Thymus (tissue), 11 donors: ENCODE data around the gene ENGASE. TPM values are rescaled to one million over a fixed set of nuclear protein-coding genes. Genes with fewer than 3 reads are reported as not detected.

Experiments
- DNase-seq, 9 donors: peaks; one replicate each; pipeline ENCODE4 v3.0.0-alpha.2; 2013; ENCODE audit warnings: low spot score in 9 of 9, low read depth in 6 of 9, missing footprints in 1 of 9
- H3K27ac ChIP-seq, 2 donors: one replicate each; pipeline ENCODE4 v1.5.1; 2013; ENCODE audit warnings: control low read depth in 1 of 2, low read depth in 1 of 2, low read length in 1 of 2, mild to moderate bottlenecking in 1 of 2, moderate library complexity in 1 of 2
- H3K27me3 ChIP-seq, 2 donors: one replicate each; pipeline ENCODE4 v1.5.1; 2013; ENCODE audit warnings: low read length in 1 of 2; ENCODE audit not compliant: control insufficient read depth in 2 of 2, insufficient read depth in 1 of 2
- H3K36me3 ChIP-seq, 2 donors: one replicate each; pipeline ENCODE4 v1.5.1; 2013; ENCODE audit warnings: low read length in 1 of 2, mild to moderate bottlenecking in 1 of 2, moderate library complexity in 1 of 2; ENCODE audit not compliant: control insufficient read depth in 2 of 2, insufficient read depth in 2 of 2
- H3K4me1 ChIP-seq, 2 donors: one replicate each; pipeline ENCODE4 v1.5.1; 2013; ENCODE audit warnings: low read length in 2 of 2; ENCODE audit not compliant: control insufficient read depth in 2 of 2, insufficient read depth in 2 of 2
- H3K4me3 ChIP-seq, 2 donors: one replicate each; pipeline ENCODE4 v1.5.1; 2013; ENCODE audit warnings: low read length in 2 of 2, control low read depth in 1 of 2, mild to moderate bottlenecking in 1 of 2
- H3K9me3 ChIP-seq, 2 donors: one replicate each; pipeline ENCODE4 v1.5.1; 2013; ENCODE audit warnings: low read length in 1 of 2, mild to moderate bottlenecking in 1 of 2; ENCODE audit not compliant: control insufficient read depth in 2 of 2, insufficient read depth in 1 of 2
- WGBS: extraction: QIAGEN DNeasy Blood & Tissue Kit; methylation state at CpG from one replicate; pipeline ENCODE4 v1.1.7; 2013; 5-methylcytosine and 5-hydroxymethylcytosine counted together
- polyA plus RNA-seq: library from polyadenylated mRNA; stranded (reverse); fragments of 200-250 nt; gene quantifications from one replicate; pipeline ENCODE4 v1.2.3, GENCODE V29; 2013
- total RNA-seq: library from RNA; stranded (reverse); fragments of 120-200 nt; gene quantifications from one replicate; pipeline ENCODE4 v1.2.4, GENCODE V29; 2013
- donor health status: healthy.

The ENGASE gene
- total and polyA plus RNA-seq, 2 donors = 11.2 to 71.1 TPM

- Histone ChIP-seq H3K36me3 (no peaks in the 10 kb centered on the region), H3K4me1 (no peaks in the 10 kb centered on the region), H3K27ac (no peak overlapping the region), H3K27me3 (peaks cover 0 to 17% of the 10 kb centered on the region in 2 donors), H3K9me3 (no peaks in the 10 kb centered on the region), H3K4me3 (no peak overlapping the region)
- 97% methylated on average over 8 of the region's 8 CpGs for WGBS
- no peak for DNase-seq
Observed at GRCh38 chr17:79123988-79124387, 49.4 kb downstream of the ENGASE start.

- no peak overlapping the region for H3K27ac ChIP-seq
- no peaks in the 10 kb centered on the region for H3K36me3 ChIP-seq
- no peak for DNase-seq
- WGBS = 95% methylated on average over 21 of the region's 21 CpGs
- no peaks in the 10 kb centered on the region for H3K4me1 ChIP-seq
- H3K4me3 ChIP-seq = no peak overlapping the region
- H3K27me3 ChIP-seq = peaks cover 0 to 14% of the 10 kb centered on the region in 2 donors
- H3K9me3 ChIP-seq = no peaks in the 10 kb centered on the region
Observed at GRCh38 chr17:79124513-79125209, 50.0 kb downstream of the ENGASE start.

GRCh38 chr17:79125503-79125902, 50.9 kb downstream of the ENGASE start:
- no peaks in the 10 kb centered on the region for H3K36me3 ChIP-seq
- no peak overlapping the region for H3K27ac ChIP-seq
- DNase-seq = no peak
- WGBS = 71% methylated on average over 22 of the region's 22 CpGs
- H3K4me3 ChIP-seq = no peak overlapping the region
- H3K9me3 ChIP-seq = no peaks in the 10 kb centered on the region
- peaks cover 0 to 14% of the 10 kb centered on the region in 2 donors for H3K27me3 ChIP-seq
- no peaks in the 10 kb centered on the region for H3K4me1 ChIP-seq

GRCh38 chr17:79126139-79126538, 51.5 kb downstream of the ENGASE start:
- Histone ChIP-seq H3K4me1 (no peaks in the 10 kb centered on the region), H3K36me3 (no peaks in the 10 kb centered on the region), H3K27me3 (peaks cover 0 to 14% of the 10 kb centered on the region in 2 donors), H3K4me3 (no peak overlapping the region), H3K9me3 (no peaks in the 10 kb centered on the region), H3K27ac (no peak overlapping the region)
- WGBS = 56% methylated on average over 12 of the region's 12 CpGs
- no peak for DNase-seq

GRCh38 chr17:79127534-79128135, 53.0 kb downstream of the ENGASE start:
- Histone ChIP-seq H3K36me3 (no peaks in the 10 kb centered on the region), H3K27ac (no peak overlapping the region), H3K4me3 (no peak overlapping the region), H3K4me1 (no peaks in the 10 kb centered on the region), H3K9me3 (no peaks in the 10 kb centered on the region), H3K27me3 (peaks cover 0 to 14% of the 10 kb centered on the region in 2 donors)
- WGBS = 87% methylated on average over 23 of the region's 23 CpGs
- DNase-seq = no peak

GRCh38 chr17:79129523-79129922, 54.9 kb downstream of the ENGASE start:
- Histone ChIP-seq H3K36me3 (no peaks in the 10 kb centered on the region), H3K9me3 (no peaks in the 10 kb centered on the region), H3K4me3 (no peak overlapping the region), H3K27ac (no peak overlapping the region), H3K27me3 (peaks cover 0 to 14% of the 10 kb centered on the region in 2 donors), H3K4me1 (no peaks in the 10 kb centered on the region)
- no peak for DNase-seq
- WGBS = 86% methylated on average over 4 of the region's 4 CpGs

GRCh38 chr17:79130536-79131273, 56.1 kb downstream of the ENGASE start:
- 92% methylated on average over 34 of the region's 34 CpGs for WGBS
- Histone ChIP-seq H3K36me3 (no peaks in the 10 kb centered on the region), H3K9me3 (no peaks in the 10 kb centered on the region), H3K4me3 (no peak overlapping the region), H3K27me3 (peaks cover 0 to 11% of the 10 kb centered on the region in 2 donors), H3K27ac (no peak overlapping the region), H3K4me1 (no peaks in the 10 kb centered on the region)
- DNase-seq = no peak

GRCh38 chr17:79131274-79131635, 56.6 kb downstream of the ENGASE start:
- no peaks in the 10 kb centered on the region for H3K9me3 ChIP-seq
- DNase-seq = no peak
- no peak overlapping the region for H3K4me3 ChIP-seq
- H3K27ac ChIP-seq = no peak overlapping the region
- WGBS = 87% methylated on average over 21 of the region's 21 CpGs
- H3K4me1 ChIP-seq = no peaks in the 10 kb centered on the region
- peaks cover 0 to 7% of the 10 kb centered on the region in 2 donors for H3K27me3 ChIP-seq
- no peaks in the 10 kb centered on the region for H3K36me3 ChIP-seq

- H3K27me3 ChIP-seq = peaks cover 0 to 3% of the 10 kb centered on the region in 2 donors
- no peak overlapping the region for H3K4me3 ChIP-seq
- WGBS = 96% methylated on average over 8 of the region's 8 CpGs
- no peaks in the 10 kb centered on the region for H3K9me3 ChIP-seq
- H3K36me3 ChIP-seq = no peaks in the 10 kb centered on the region
- H3K4me1 ChIP-seq = no peaks in the 10 kb centered on the region
- no peak overlapping the region for H3K27ac ChIP-seq
- no peak for DNase-seq
Observed at GRCh38 chr17:79131701-79132100, 57.1 kb downstream of the ENGASE start.
